IMR-90 (cell line): ENCODE data around the gene SRP9. TPM values are rescaled to one million over a fixed set of nuclear protein-coding genes. Genes with fewer than 3 reads are reported as not detected.

Source experiments
- ATAC-seq: fragments of 200-7000 bp; cut with Tn5 transposase; 2 replicates; pipeline ENCODE4 v1.9.1; 2020; ENCODE audit warnings: low read depth, mild to moderate bottlenecking, moderate library complexity
- Bru-seq: library from RNA; stranded (reverse); fragments of 400-500 nt; gene quantifications from one replicate; lab custom pipeline; 2021; lab: Mats Ljungman, UMichigan
- BruChase-seq, 2 experiments: library from RNA; stranded (reverse); fragments of 400-500 nt; gene quantifications; one replicate each; lab custom pipeline; 2021; lab: Mats Ljungman, UMichigan
- BruUV-seq: library from RNA; stranded (reverse); fragments of 400-500 nt; replicated peaks from 2 replicates; lab custom pipeline; 2021; lab: Mats Ljungman, UMichigan
- CTCF ChIA-PET: fragments of 300-600 bp; formaldehyde crosslinking; extraction: SDS; loops from one replicate; lab custom pipeline; 2021; ENCODE audit warnings: antibody characterized with exemption; lab: Yijun Ruan, JAX
- POLR2A ChIA-PET: fragments of 300-600 bp; sonication (Branson Sonifier 250); formaldehyde crosslinking; loops from one replicate; lab custom pipeline; 2022; ENCODE audit warnings: antibody characterized with exemption; ENCODE audit not compliant: unreplicated experiment; lab: Charles Lee
- DNase-seq: peaks from one replicate; pipeline ENCODE4 v3.0.0; 2013
- H2AFZ ChIP-seq: replicated peaks from 2 replicates; pipeline ENCODE3; 2013; ENCODE audit warnings: low read length, mild to moderate bottlenecking; ENCODE audit not compliant: poor library complexity
- H2AK5ac ChIP-seq: 2 replicates; pipeline ENCODE4 v1.6.1; 2013; ENCODE audit warnings: low read depth, low read length, inconsistent platforms
- H2AK9ac ChIP-seq: replicated peaks from 2 replicates; pipeline ENCODE3; 2013; ENCODE audit warnings: mild to moderate bottlenecking, low read depth, low read length, moderate library complexity; ENCODE audit not compliant: poor library complexity
- H2BK120ac ChIP-seq: 2 replicates; pipeline ENCODE4 v1.6.1; 2013; ENCODE audit warnings: low read depth, low read length, inconsistent platforms
- H2BK15ac ChIP-seq: 3 replicates; pipeline ENCODE4 v1.6.1; 2013; ENCODE audit warnings: low read depth, low read length, inconsistent platforms
- H2BK20ac ChIP-seq: 2 replicates; pipeline ENCODE4 v1.6.1; 2013; ENCODE audit warnings: low read depth, mild to moderate bottlenecking, inconsistent platforms, low read length, moderate library complexity
- H2BK5ac ChIP-seq: 2 replicates; pipeline ENCODE4 v1.6.1; 2013; ENCODE audit warnings: mild to moderate bottlenecking, low read depth, low read length, inconsistent platforms; ENCODE audit not compliant: poor library complexity, severe bottlenecking
- H3K14ac ChIP-seq: replicated peaks from 2 replicates; pipeline ENCODE4 v1.6.1; 2013; ENCODE audit warnings: low read depth, low read length, inconsistent platforms
- H3K18ac ChIP-seq: 2 replicates; pipeline ENCODE4 v1.6.1; 2013; ENCODE audit warnings: low read depth, low read length, control low read depth
- H3K23ac ChIP-seq: 2 replicates; pipeline ENCODE4 v1.6.1; 2013; ENCODE audit warnings: low read depth, low read length, inconsistent platforms
- H3K27ac ChIP-seq: 2 replicates; pipeline ENCODE4 v1.5.1; 2013; ENCODE audit warnings: mild to moderate bottlenecking, control low read depth, low read length; ENCODE audit not compliant: insufficient read depth
- H3K27me3 ChIP-seq: 2 replicates; pipeline ENCODE4 v1.6.1; 2013; ENCODE audit warnings: low read length; ENCODE audit not compliant: control insufficient read depth, insufficient read depth
- H3K36me3 ChIP-seq: 2 replicates; pipeline ENCODE4 v1.6.1; 2013; ENCODE audit warnings: low read length, mixed read lengths; ENCODE audit not compliant: control insufficient read depth, insufficient read depth
- H3K4ac ChIP-seq: 2 replicates; pipeline ENCODE4 v1.6.1; 2013; ENCODE audit warnings: low read depth, low read length, inconsistent platforms
- H3K4me1 ChIP-seq: 2 replicates; pipeline ENCODE4 v1.6.1; 2013; ENCODE audit warnings: low read length, mixed read lengths; ENCODE audit not compliant: control insufficient read depth, insufficient read depth
- H3K4me2 ChIP-seq: 2 replicates; pipeline ENCODE4 v1.6.1; 2013; ENCODE audit warnings: low read depth, mild to moderate bottlenecking, control low read depth, low read length, moderate library complexity
- H3K4me3 ChIP-seq: 2 replicates; pipeline ENCODE4 v1.5.1; 2013; ENCODE audit warnings: low read depth, mild to moderate bottlenecking, control low read depth, low read length, moderate library complexity; ENCODE audit not compliant: insufficient read depth
- H3K56ac ChIP-seq: 2 replicates; pipeline ENCODE4 v1.6.1; 2013; ENCODE audit warnings: low read length, inconsistent platforms; ENCODE audit not compliant: insufficient read depth; ENCODE audit errors: extremely low read depth
- H3K79me1 ChIP-seq, 2 experiments: 2 replicates each; pipeline ENCODE4 v1.6.1; 2013; ENCODE audit warnings: low read length in 2 of 2, inconsistent platforms in 1 of 2, low read depth in 1 of 2
- H3K9ac ChIP-seq: 2 replicates; pipeline ENCODE4 v1.6.1; 2013; ENCODE audit warnings: low read depth, low read length, control low read depth
- H3K9me1 ChIP-seq: 2 replicates; pipeline ENCODE4 v1.6.1; 2013; ENCODE audit warnings: low read length, inconsistent platforms; ENCODE audit not compliant: insufficient read depth
- H3K9me3 ChIP-seq: 2 replicates; pipeline ENCODE4 v1.6.1; 2013; ENCODE audit warnings: low read length; ENCODE audit not compliant: control insufficient read depth, insufficient read depth
- H4K20me1 ChIP-seq: 2 replicates; pipeline ENCODE4 v1.6.1; 2013; ENCODE audit warnings: low read length, inconsistent platforms; ENCODE audit not compliant: insufficient read depth
- H4K5ac ChIP-seq: 2 replicates; pipeline ENCODE4 v1.6.1; 2013; ENCODE audit warnings: mild to moderate bottlenecking, low read depth, low read length, control low read depth
- H4K8ac ChIP-seq, 2 experiments: 2 replicates each; pipeline ENCODE4 v1.6.1; 2013; ENCODE audit warnings: low read depth in 2 of 2, low read length in 2 of 2, control low read depth in 1 of 2, inconsistent platforms in 1 of 2
- H4K91ac ChIP-seq: 2 replicates; pipeline ENCODE4 v1.6.1; 2013; ENCODE audit warnings: low read depth, low read length, inconsistent platforms; ENCODE audit not compliant: insufficient read depth
- BHLHE40 ChIP-seq: fragments of 150-350 bp; IDR thresholded peaks from 2 replicates; pipeline ENCODE4 v1.6.1; 2016; ENCODE audit warnings: mild to moderate bottlenecking, low read depth, low read length
- CEBPB ChIP-seq: IDR thresholded peaks from 2 replicates; pipeline ENCODE4 v1.6.1; 2012; ENCODE audit warnings: low read depth, low read length, improper control_type of control experiment
- CHD1 ChIP-seq: IDR thresholded peaks from 2 replicates; pipeline ENCODE4 v1.6.1; 2012; ENCODE audit warnings: low read depth, low read length, improper control_type of control experiment
- ELK1 ChIP-seq: fragments of 150-350 bp; IDR thresholded peaks from 2 replicates; pipeline ENCODE4 v1.6.1; 2016; ENCODE audit warnings: low read depth, mild to moderate bottlenecking, low read length, moderate library complexity, borderline replicate concordance
- MAFK ChIP-seq: IDR thresholded peaks from 2 replicates; pipeline ENCODE4 v1.6.1; 2012; ENCODE audit warnings: low read depth, low read length, improper control_type of control experiment
- MAZ ChIP-seq: IDR thresholded peaks from 2 replicates; pipeline ENCODE4 v1.6.1; 2012; ENCODE audit warnings: low read depth, mild to moderate bottlenecking, low read length, improper control_type of control experiment, moderate library complexity, borderline replicate concordance
- MXI1 ChIP-seq: IDR thresholded peaks from 2 replicates; pipeline ENCODE4 v1.6.1; 2012; ENCODE audit warnings: low read depth, mild to moderate bottlenecking, low read length, moderate library complexity, borderline replicate concordance
- NFE2L2 ChIP-seq: fragments of 150-350 bp; IDR thresholded peaks from 2 replicates; pipeline ENCODE4 v1.6.1; 2016; ENCODE audit warnings: low read depth, mild to moderate bottlenecking, low read length
- POLR2A ChIP-seq: IDR thresholded peaks from 2 replicates; pipeline ENCODE4 v1.6.1; 2012; ENCODE audit warnings: mild to moderate bottlenecking, low read depth, low read length
- RCOR1 ChIP-seq: IDR thresholded peaks from 2 replicates; pipeline ENCODE4 v1.6.1; 2012; ENCODE audit warnings: mild to moderate bottlenecking, low read length, improper control_type of control experiment; ENCODE audit not compliant: insufficient replicate concordance
- RFX5 ChIP-seq: IDR thresholded peaks from 2 replicates; pipeline ENCODE4 v1.8.0; 2012; ENCODE audit warnings: low read depth, mild to moderate bottlenecking, low read length, moderate library complexity
- SMC3 ChIP-seq: fragments of 150-350 bp; IDR thresholded peaks from 2 replicates; pipeline ENCODE4 v1.6.1; 2016; ENCODE audit warnings: low read depth, mild to moderate bottlenecking, antibody characterized with exemption, low read length, moderate library complexity
- USF2 ChIP-seq: fragments of 150-350 bp; IDR thresholded peaks from 2 replicates; pipeline ENCODE4 v1.6.1; 2017; ENCODE audit warnings: mild to moderate bottlenecking, antibody characterized with exemption, low read length, low read depth
- WGBS, 2 experiments: methylation state at CpG; one replicate each; pipeline versions ENCODE4 v1.1.5 to v1.1.7; 2013; ENCODE audit warnings: missing lambda C conversion rate in 2 of 2; ENCODE audit not compliant: insufficient read length in 1 of 2; ENCODE audit errors: extremely low coverage in 2 of 2; 5-methylcytosine and 5-hydroxymethylcytosine counted together
- dilution Hi-C: fragments of 300-500 bp; cut with HindIII; formaldehyde crosslinking; loops from one replicate; pipeline ENCODE4 v1.14.3; 2018; ENCODE audit warnings: low sequenced_read_pairs; ENCODE audit not compliant: unreplicated experiment
- in situ Hi-C: fragments of 300-500 bp; cut with MboI; formaldehyde crosslinking; loops from 3 replicates; pipeline ENCODE4 v1.14.3; 2019; ENCODE audit warnings: low sequenced_read_pairs, inconsistent platforms, mixed read lengths
- intact Hi-C: fragments of 100-400 bp; cut with micrococcal nuclease; formaldehyde crosslinking; loops from 2 replicates; pipeline ENCODE4 v1.10.0; 2022
- long read RNA-seq: library from polyadenylated mRNA; unstranded; transcript quantifications from one replicate; pipeline ENCODE4 v2.0.0, GENCODE V29; 2021; ENCODE audit not compliant: unreplicated experiment
- polyA plus RNA-seq, 3 experiments: library from polyadenylated mRNA; depleted of rRNA; stranded (reverse); fragments of >200 nt; gene quantifications; 2 replicates each; pipeline ENCODE4 v1.2.3, GENCODE V29; 2012; ENCODE audit warnings: low replicate concordance in 1 of 3
- total RNA-seq: library from RNA; depleted of rRNA; stranded (reverse); fragments of >200 nt; gene quantifications from 2 replicates; pipeline ENCODE4 v1.2.3, GENCODE V29; 2012; rRNA removed

Gene SRP9
- total RNA-seq = 230 and 484 TPM in 2 replicates
- 205 and 295 TPM in 2 replicates for polyA plus RNA-seq (2012; rRNA removed)
- 118 and 134 TPM in 2 replicates for polyA plus RNA-seq (2012; cell fraction: cytosol; rRNA removed)
- polyA plus RNA-seq (2012; cell fraction: nucleus; rRNA removed; ENCODE audit: low replicate concordance) = 48.5 and 140 TPM in 2 replicates
- percentile 95 among the genes with signal in this experiment for Bru-seq, nascent RNA
- BruChase-seq, experiment 1, labeled RNA remaining after a 6-hour chase = percentile 97 among the genes with signal in this experiment
- percentile 94 among the genes with signal in this experiment for BruChase-seq, experiment 2, labeled RNA remaining after a 2-hour chase
- long read RNA-seq, transcript SRP9-201 (3 exons, 1,480 nt) = major isoform, 164 of 221 reads
- long read RNA-seq, transcript SRP9-203 (4 exons, 1,596 nt) = minor isoform, 40 of 221 reads
- long read RNA-seq, partial matches to known transcripts = 4 of 221 reads
- long read RNA-seq, other reads (novel, unspliced or antisense) = 12 of 221 reads

- peak within 1 kb of the TSS; percentile 95 for H3K4ac ChIP-seq
- H4K5ac ChIP-seq = peak within 1 kb of the TSS; percentile 75
- in situ Hi-C loops = loop anchor here (5.0 kb wide), 1 partner anchor 300 kb away; no protein-coding TSS in a partner anchor
- DNase-seq = peak; percentile 98
- peak within 1 kb of the TSS; percentile 95 for H3K23ac ChIP-seq
- H3K27ac ChIP-seq = peak within 1 kb of the TSS; percentile 96
- BruUV-seq = TSS peak; percentile 63
- no peak within 1 kb of the TSS for H2BK20ac ChIP-seq
- peaks cover 2% of the 10 kb centered on the region; the same call in 1 of the 2 replicates for H3K4me1 ChIP-seq
- H3K4me2 ChIP-seq = peak within 1 kb of the TSS; percentile 96
- H2BK5ac ChIP-seq = peak within 1 kb of the TSS; percentile 84
- peak within 1 kb of the TSS; percentile 94 for H2AFZ ChIP-seq
- peaks cover 9% of the 10 kb centered on the region; the same call in 1 of the 2 replicates for H3K9me1 ChIP-seq
- ChIA-PET POLR2A (interaction anchor here (0.5 to 1.6 kb wide), 4 partner anchors 81 to 1951 kb away, joined by 3 to 7 read pairs (median 3); no protein-coding TSS in a partner anchor), CTCF (interaction anchor here (0.6 to 3.0 kb wide), 14 partner anchors 10 to 303 kb away, joined by 3 to 17 read pairs (median 3); partner anchors contain the start of gene ENAH)
- peak within 1 kb of the TSS; percentile 88 for H3K4me3 ChIP-seq
- peak within 1 kb of the TSS; percentile 90 for H3K56ac ChIP-seq
- no peaks in the 10 kb centered on the region for H3K27me3 ChIP-seq
- intact Hi-C loops = loop anchor here (1.0 to 5.0 kb wide), 3 partner anchors 33 to 134 kb away; partner anchors contain the start of gene EPHX1
- H2AK5ac ChIP-seq = peak within 1 kb of the TSS; percentile 60
- H3K79me1 ChIP-seq = peaks cover 2 to 13% of the 10 kb centered on the region in 2 experiments; a peak in 2 of 4 replicates
- H2BK15ac ChIP-seq = peak within 1 kb of the TSS; percentile 17; the same call in 1 of the 3 replicates
- dilution Hi-C loops = no loop called here
- 0% methylated on average over 13 of the region's 46 CpGs; no CpG with 5 or more reads in 1 of the 2 experiments for WGBS, 2 experiments
- H4K20me1 ChIP-seq = peaks cover 27% of the 10 kb centered on the region
- H4K8ac ChIP-seq = peak within 1 kb of the TSS; percentile 82 to 96
- peak; percentile 98 for ATAC-seq
- H4K91ac ChIP-seq = peak within 1 kb of the TSS; percentile 75
- H2BK120ac ChIP-seq = peak within 1 kb of the TSS; percentile 45
- peak within 1 kb of the TSS; percentile 96 for H2AK9ac ChIP-seq
- no peaks in the 10 kb centered on the region for H3K9me3 ChIP-seq
- H3K9ac ChIP-seq = peak within 1 kb of the TSS; percentile 96
- H3K36me3 ChIP-seq = peaks cover 2% of the 10 kb centered on the region; the same call in 1 of the 2 replicates
- peak within 1 kb of the TSS; percentile 28 for H3K18ac ChIP-seq
- H3K14ac ChIP-seq = peak within 1 kb of the TSS; percentile 86
- TF ChIP-seq ELK1 = no peak
- TF ChIP-seq RCOR1 = no peak
- TF ChIP-seq MXI1 = peak; percentile 75
- no peak for TF ChIP-seq BHLHE40
- TF ChIP-seq POLR2A = peak; percentile 76
- TF ChIP-seq CHD1 = no peak
- TF ChIP-seq MAFK = 0 out of 2 replicates have a peak, but pooled peaks have one; percentile 7
- TF ChIP-seq MAZ = peak; percentile 52; the same call in 1 of the 2 replicates
- TF ChIP-seq CEBPB = no peak
- TF ChIP-seq SMC3 = peak; percentile 67
- no peak for TF ChIP-seq NFE2L2
- TF ChIP-seq RFX5 = no peak
- TF ChIP-seq USF2 = peak; percentile 37; the same call in 1 of the 2 replicates
These were observed at the start of gene SRP9 for GRCh38 chr1:225777583-225778336. Gene SRP9, plus strand, starts transcription at chr1:225777826. Its CDS starts 115 bp downstream, at chr1:225777941.
